GM12891 (cell line): ENCODE results near the gene GOLGA6C.
"Not testable (repeated sequence)": the region's sequence is repeated elsewhere in the genome, so short reads cannot be mapped to it uniquely, and the experiment has no call there.

ENCODE experiments used
- POLR2A ChIP-seq: IDR thresholded peaks from 2 replicates; pipeline ENCODE4 v1.6.1; 2011; ENCODE audit warnings: low read depth, low read length, control low read depth
- POLR2AphosphoS5 ChIP-seq: IDR thresholded peaks from 2 replicates; pipeline ENCODE4 v1.6.1; 2011; ENCODE audit warnings: low read depth, low read length, control low read depth
- SPI1 ChIP-seq: IDR thresholded peaks from 2 replicates; pipeline ENCODE4 v1.6.1; 2011; ENCODE audit warnings: low read depth, low read length, control low read depth
- TAF1 ChIP-seq: IDR thresholded peaks from 2 replicates; pipeline ENCODE4 v1.6.1; 2011; ENCODE audit warnings: low read depth, low read length, control low read depth

DNA sequence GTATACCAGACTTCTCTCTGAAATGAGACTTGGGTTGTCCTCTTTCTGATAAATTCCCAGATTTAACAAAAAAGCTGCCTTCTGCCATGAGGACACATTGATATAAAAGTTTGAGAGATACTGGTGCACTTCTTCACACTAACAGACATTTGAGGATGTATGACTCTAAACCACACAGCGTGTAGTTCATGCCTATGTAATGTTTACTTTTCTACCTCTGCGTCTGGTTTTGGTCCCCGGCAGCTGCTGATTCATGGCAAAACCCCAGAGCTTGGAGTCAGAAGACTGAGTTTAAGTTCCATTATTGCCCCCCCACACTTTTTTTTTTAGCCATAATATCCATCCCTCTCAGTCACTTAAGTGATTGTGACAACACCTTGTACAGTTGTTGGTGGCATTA lies 1.7 kb downstream of the GOLGA6C start:
- not testable (repeated sequence) for TF ChIP-seq POLR2A, SPI1, POLR2AphosphoS5, TAF1
